MM.1S (cell line): ENCODE results near the gene CNTN6.

Experiments
- CTCF ChIP-seq: fragments of 300-600 bp; sonication (generic); IDR thresholded peaks from 2 replicates; pipeline ENCODE4 v1.5.1; 2016; ENCODE audit warnings: antibody characterized with exemption, low read length, mixed read lengths
- EZH2phosphoT487 ChIP-seq: fragments of 300-600 bp; sonication (generic); IDR thresholded peaks from 2 replicates; pipeline ENCODE4 v1.6.1; 2018; ENCODE audit warnings: antibody characterized with exemption, low read length

GRCh38 chr3:1195947-1196346 is 103.1 kb downstream of the CNTN6 start:
- TF ChIP-seq CTCF (no peak), EZH2phosphoT487 (no peak)
